H1 (cell line): Measurements from ENCODE around the gene TFAP2A.
A peak's percentile ranks its signal among the peaks of the same experiment; 100 is the strongest.

Source experiments
- ATF2 ChIP-seq: IDR thresholded peaks from 2 replicates; pipeline ENCODE4 v1.6.1; 2012; ENCODE audit warnings: low read length, inconsistent platforms
- ATF3 ChIP-seq: IDR thresholded peaks from 2 replicates; pipeline ENCODE4 v1.6.1; 2011; ENCODE audit warnings: low read depth, mild to moderate bottlenecking, low read length; ENCODE audit not compliant: insufficient read depth
- CTCF ChIP-seq, 3 experiments: IDR thresholded peaks; 1 replicate in 2 of 3; 2 replicates in 1 of 3; pipeline versions ENCODE4 v1.5.1 to v1.6.1; 2011; ENCODE audit warnings: low read length in 3 of 3, mild to moderate bottlenecking in 3 of 3, inconsistent platforms in 2 of 3, low read depth in 1 of 3, moderate library complexity in 1 of 3; ENCODE audit not compliant: insufficient read depth in 1 of 3; ENCODE audit errors: control extremely low read depth in 1 of 3
- EZH2 ChIP-seq: fragments of 200-600 bp; sonication (generic); IDR thresholded peaks from 2 replicates; pipeline ENCODE4 v1.7.1; 2012; ENCODE audit warnings: low read depth, mild to moderate bottlenecking, moderate library complexity, low read length, inconsistent platforms; ENCODE audit not compliant: severe bottlenecking
- FOSL1 ChIP-seq: IDR thresholded peaks from 2 replicates; pipeline ENCODE4 v1.6.1; 2011; ENCODE audit warnings: mild to moderate bottlenecking, low read depth, low read length, moderate library complexity; ENCODE audit not compliant: insufficient read depth
- MAX ChIP-seq: IDR thresholded peaks from 2 replicates; pipeline ENCODE4 v1.6.1; 2012; ENCODE audit warnings: inconsistent platforms
- POLR2A ChIP-seq, 2 experiments: IDR thresholded peaks; 1 replicate in 1 of 2; 2 replicates in 1 of 2; pipeline ENCODE4 v1.6.1; 2011; ENCODE audit warnings: low read depth in 2 of 2, low read length in 2 of 2, mild to moderate bottlenecking in 2 of 2; ENCODE audit errors: control extremely low read depth in 1 of 2
- SP2 ChIP-seq: IDR thresholded peaks from 2 replicates; pipeline ENCODE4 v1.6.1; 2012; ENCODE audit warnings: mild to moderate bottlenecking, low read length, inconsistent platforms
- USF2 ChIP-seq: IDR thresholded peaks from 2 replicates; pipeline ENCODE4 v1.6.1; 2011; ENCODE audit warnings: low read length, improper control_type of control experiment
- YY1 ChIP-seq: IDR thresholded peaks from 2 replicates; pipeline ENCODE4 v1.6.1; 2011; ENCODE audit warnings: low read depth, mild to moderate bottlenecking, low read length

- no peak for TF ChIP-seq ATF2
- TF ChIP-seq POLR2A (IDR thresholded peaks at IDR 0.05; ENCODE audit: control extremely low read depth in 1 of 2, low read depth in 2 of 2, low read length in 2 of 2) = no peak
- TF ChIP-seq CTCF (IDR thresholded peaks at IDR 0.05; ENCODE audit: control extremely low read depth in 1 of 3, insufficient read depth in 1 of 3, low read depth in 1 of 3, low read length in 3 of 3) = peak in 2 of 3 experiments; percentile 61 to 66; a peak in 3 of 4 replicates
- TF ChIP-seq SP2 = no peak
- TF ChIP-seq USF2 = no peak
- no peak for TF ChIP-seq YY1
- TF ChIP-seq FOSL1 = no peak
- no peak for TF ChIP-seq ATF3
- TF ChIP-seq MAX = no peak
- TF ChIP-seq EZH2 = no peak
These were observed 6.5 kb upstream of the TFAP2A start for GRCh38 chr6:10421158-10421920.
